HG02571 (cell line): ENCODE data around the gene FKBP8.
"Not testable (repeated sequence)": the region's sequence is repeated elsewhere in the genome, so short reads cannot be mapped to it uniquely, and the experiment has no call there.

ENCODE experiments used
- ATAC-seq: cut with Tn5 transposase; IDR thresholded peaks from one replicate; pipeline ENCODE4 v1.9.1; 2021; ENCODE audit warnings: mild to moderate bottlenecking, moderate library complexity; ENCODE audit not compliant: unreplicated experiment

FKBP8 gene

GRCh38 chr19:18542941-18543813 lies at the start of gene FKBP8:
Gene FKBP8, minus strand, starts transcription at chr19:18543573. Its CDS starts 1,603 bp downstream, at chr19:18541970.
- peak; percentile 94 for ATAC-seq

- ATAC-seq = not testable (repeated sequence)
Measured at GRCh38 chr19:18592732-18593131, 49.4 kb upstream of the FKBP8 start.

- ATAC-seq = no peak
Measured at GRCh38 chr19:18591735-18592385, 48.5 kb upstream of the FKBP8 start.

GRCh38 chr19:18590273-18591272 lies 47.2 kb upstream of the FKBP8 start:
- no peak for ATAC-seq

- ATAC-seq = peak; percentile 25
Measured at GRCh38 chr19:18589380-18590272, 46.3 kb upstream of the FKBP8 start.

GRCh38 chr19:18588611-18589379 lies 45.4 kb upstream of the FKBP8 start, which contains the start of gene REX1BD:
Gene REX1BD, plus strand, starts transcription at chr19:18588798. Its CDS starts 4 bp downstream, at chr19:18588802.
- ATAC-seq = peak; percentile 70

- ATAC-seq = no peak
Measured at GRCh38 chr19:18587962-18588610, 44.7 kb upstream of the FKBP8 start.

- no peak for ATAC-seq
Measured at GRCh38 chr19:18587561-18587960, 44.2 kb upstream of the FKBP8 start.

- ATAC-seq = no peak
Measured at GRCh38 chr19:18586306-18586705, 42.9 kb upstream of the FKBP8 start.

- no peak for ATAC-seq
Measured at GRCh38 chr19:18580311-18580710, 36.9 kb upstream of the FKBP8 start.

GRCh38 chr19:18577365-18577914 lies 34.1 kb upstream of the FKBP8 start:
- ATAC-seq = no peak

- no peak for ATAC-seq
Measured at GRCh38 chr19:18576383-18576782, 33.0 kb upstream of the FKBP8 start.

GRCh38 chr19:18574691-18575291 lies 31.4 kb upstream of the FKBP8 start:
- no peak for ATAC-seq

- ATAC-seq = peak; percentile 81
Measured at GRCh38 chr19:18571564-18572344, 28.4 kb upstream of the FKBP8 start, which contains the start of gene UBA52. Gene UBA52, plus strand, starts transcription at chr19:18571857. Its CDS starts 1,444 bp downstream, at chr19:18573301.

GRCh38 chr19:18568367-18568766 lies 25.0 kb upstream of the FKBP8 start:
- no peak for ATAC-seq

- ATAC-seq = no peak
Measured at GRCh38 chr19:18566953-18567352, 23.6 kb upstream of the FKBP8 start.

- no peak for ATAC-seq
Measured at GRCh38 chr19:18562086-18562485, 18.7 kb upstream of the FKBP8 start.
